SK-N-SH (cell line): ENCODE results near the gene CAPNS2. TPM values are rescaled to one million over a fixed set of nuclear protein-coding genes. Genes with fewer than 3 reads are reported as not detected.

ENCODE experiments used
- CTCF ChIA-PET: fragments of 300-600, 350-600 bp; formaldehyde crosslinking; extraction: SDS; loops from one replicate; lab custom pipeline; 2021; lab: Yijun Ruan, JAX
- POLR2A ChIA-PET: fragments of 350-600 bp; sonication (Branson Sonifier 250); formaldehyde crosslinking; extraction: SDS; loops from one replicate; lab custom pipeline; 2020; ENCODE audit warnings: antibody characterized with exemption, inconsistent platforms; lab: Yijun Ruan, JAX
- DNase-seq: peaks from one replicate; pipeline ENCODE4 v3.0.0; 2012
- H2AFZ ChIP-seq: fragments of 200-600 bp; sonication (generic); 2 replicates; pipeline ENCODE4 v1.8.1; 2016; ENCODE audit warnings: antibody characterized with exemption, mild to moderate bottlenecking, low read depth
- H3F3A ChIP-seq: fragments of 200-600 bp; sonication (generic); replicated peaks from 2 replicates; pipeline ENCODE3; 2016; ENCODE audit warnings: antibody characterized with exemption, mild to moderate bottlenecking; ENCODE audit not compliant: insufficient read depth
- H3K27ac ChIP-seq, 2 experiments: fragments of 200-500 bp in 1 of 2; fragments of 200-600 bp in 1 of 2; sonication (Bioruptor generic) in 1 of 2; sonication (generic), shearing (Covaris generic) in 1 of 2; 2 replicates each; pipeline versions ENCODE4 v1.5.1 to v1.6.1; 2014 to 2016; ENCODE audit warnings: low read depth in 2 of 2, inconsistent platforms in 1 of 2, low read length in 1 of 2, mild to moderate bottlenecking in 1 of 2, mixed read lengths in 1 of 2
- H3K27me3 ChIP-seq: fragments of 200-600 bp; sonication (generic), shearing (Covaris generic); 2 replicates; pipeline ENCODE4 v1.6.1; 2016; ENCODE audit warnings: mixed run types; ENCODE audit not compliant: insufficient read depth
- H3K36me3 ChIP-seq, 2 experiments: fragments of 200-500 bp in 1 of 2; fragments of 200-600 bp in 1 of 2; sonication (Bioruptor generic) in 1 of 2; sonication (generic) in 1 of 2; replicated peaks in 1 of 2; 2 replicates each; pipeline versions ENCODE3 to v1.5.1; 2014 to 2016; ENCODE audit warnings: low read length in 1 of 2, mild to moderate bottlenecking in 1 of 2; ENCODE audit not compliant: insufficient read depth in 2 of 2, control insufficient read depth in 1 of 2
- H3K4me1 ChIP-seq, 2 experiments: fragments of 200-500 bp in 1 of 2; fragments of 200-600 bp in 1 of 2; sonication (Bioruptor generic) in 1 of 2; sonication (generic), shearing (Covaris generic) in 1 of 2; 2 replicates each; pipeline versions ENCODE4 v1.5.1 to v1.6.1; 2014 to 2016; ENCODE audit warnings: low read depth in 1 of 2, low read length in 1 of 2, mixed run types in 1 of 2; ENCODE audit not compliant: insufficient read depth in 2 of 2, control insufficient read depth in 1 of 2
- H3K4me2 ChIP-seq: fragments of 200-600 bp; sonication (generic), shearing (Covaris generic); 2 replicates; pipeline ENCODE4 v1.6.1; 2017; ENCODE audit warnings: mixed run types
- H3K4me3 ChIP-seq, 2 experiments: fragments of 200-500 bp in 1 of 2; fragments of 200-600 bp in 1 of 2; sonication (Bioruptor generic) in 1 of 2; sonication (generic), shearing (Covaris generic) in 1 of 2; 2 replicates each; pipeline versions ENCODE4 v1.5.1 to v1.8.1; 2014 to 2016; ENCODE audit warnings: low read depth in 2 of 2, inconsistent platforms in 1 of 2, low read length in 1 of 2, mild to moderate bottlenecking in 1 of 2, mixed read lengths in 1 of 2, moderate library complexity in 1 of 2
- H3K79me2 ChIP-seq: fragments of 200-600 bp; sonication (generic); 2 replicates; pipeline ENCODE4 v1.8.1; 2017; ENCODE audit warnings: mild to moderate bottlenecking; ENCODE audit not compliant: insufficient read depth
- H3K9ac ChIP-seq: fragments of 200-600 bp; sonication (generic); 2 replicates; pipeline ENCODE4 v1.6.1; 2017; ENCODE audit warnings: mixed run types
- H3K9me2 ChIP-seq: fragments of 200-600 bp; sonication (generic); 2 replicates; pipeline ENCODE4 v1.6.1; 2017; ENCODE audit warnings: mixed run types
- H3K9me3 ChIP-seq: fragments of 200-600 bp; sonication (generic); 2 replicates; pipeline ENCODE4 v1.6.1; 2017; ENCODE audit warnings: mixed run types, mild to moderate bottlenecking, moderate library complexity
- H4K20me1 ChIP-seq: fragments of 200-600 bp; sonication (generic); 2 replicates; pipeline ENCODE4 v1.6.1; 2017; ENCODE audit warnings: mild to moderate bottlenecking, mixed run types; ENCODE audit not compliant: insufficient read depth
- CHD2 ChIP-seq: fragments of 150-350 bp; IDR thresholded peaks from 2 replicates; pipeline ENCODE4 v1.6.1; 2018; ENCODE audit warnings: low read length; ENCODE audit not compliant: partially characterized antibody
- EZH2phosphoT487 ChIP-seq: fragments of 200-600 bp; sonication (generic); IDR thresholded peaks from 2 replicates; pipeline ENCODE4 v1.6.1; 2017; ENCODE audit warnings: low read depth, mixed run types, mild to moderate bottlenecking, antibody characterized with exemption, moderate library complexity, borderline replicate concordance
- FOSL2 ChIP-seq: IDR thresholded peaks from 2 replicates; pipeline ENCODE4 v1.4.0; 2012; ENCODE audit warnings: low read depth, mild to moderate bottlenecking, moderate library complexity, borderline replicate concordance
- FOXJ3 ChIP-seq: sonication (generic); formaldehyde crosslinking; IDR thresholded peaks from 2 replicates; pipeline ENCODE4 v1.5.1; 2020; ENCODE audit warnings: mild to moderate bottlenecking, missing genetic modification reagents
- FOXM1 ChIP-seq: IDR thresholded peaks from 2 replicates; pipeline ENCODE4 v1.4.0; 2012; ENCODE audit warnings: low read depth, mild to moderate bottlenecking
- GATA2 ChIP-seq: sonication (generic); formaldehyde crosslinking; IDR thresholded peaks from 2 replicates; pipeline ENCODE4 v1.5.0; 2020; ENCODE audit warnings: mild to moderate bottlenecking, missing genetic modification reagents
- JUND ChIP-seq: IDR thresholded peaks from 2 replicates; pipeline ENCODE4 v1.4.0; 2012
- MEF2A ChIP-seq: IDR thresholded peaks from 2 replicates; pipeline ENCODE4 v1.4.0; 2012; ENCODE audit warnings: low read depth, borderline replicate concordance
- RAD21 ChIP-seq: IDR thresholded peaks from 2 replicates; pipeline ENCODE4 v1.6.1; 2012; ENCODE audit warnings: mild to moderate bottlenecking, low read length
- RFX5 ChIP-seq: IDR thresholded peaks from 2 replicates; pipeline ENCODE4 v1.6.1; 2012; ENCODE audit warnings: mild to moderate bottlenecking, improper control_type of control experiment, low read length
- RXRA ChIP-seq: IDR thresholded peaks from 2 replicates; pipeline ENCODE4 v1.4.0; 2012; ENCODE audit warnings: low read depth, mild to moderate bottlenecking, borderline replicate concordance
- YY1 ChIP-seq: IDR thresholded peaks from 2 replicates; pipeline ENCODE4 v1.4.0; 2012; ENCODE audit warnings: low read depth, mild to moderate bottlenecking
- WGBS: methylation state at CpG from one replicate; pipeline ENCODE4 v1.1.6; 2017; ENCODE audit warnings: low lambda C conversion rate; 5-methylcytosine and 5-hydroxymethylcytosine counted together
- polyA plus RNA-seq, 3 experiments: library from polyadenylated mRNA; depleted of rRNA; stranded (reverse); fragments of >200 nt; gene quantifications; 2 replicates each; pipeline ENCODE4 v1.2.3, GENCODE V29; 2012
- TF ChIP-seq, protein P1 (sequence below): IDR thresholded peaks from 2 replicates; pipeline ENCODE4 v1.6.1; 2012; ENCODE audit warnings: mild to moderate bottlenecking, low read depth, low read length, moderate library complexity
- TF ChIP-seq, protein P2 (sequence below): fragments of 150-350 bp; IDR thresholded peaks from 2 replicates; pipeline ENCODE4 v1.6.1; 2017; ENCODE audit warnings: antibody characterized with exemption, low read length, low read depth, borderline replicate concordance
- TF ChIP-seq, protein P3 (sequence below): fragments of 150-350 bp; IDR thresholded peaks from 2 replicates; pipeline ENCODE4 v1.6.1; 2016; ENCODE audit warnings: mild to moderate bottlenecking, low read depth, low read length
- TF ChIP-seq, protein P4 (sequence below): IDR thresholded peaks from 2 replicates; pipeline ENCODE4 v1.4.0; 2012; ENCODE audit warnings: low read depth
- TF ChIP-seq, protein P5 (sequence below): fragments of 200-600 bp; sonication (generic); IDR thresholded peaks from 2 replicates; pipeline ENCODE4 v1.6.1; 2017; ENCODE audit warnings: antibody characterized with exemption, mild to moderate bottlenecking, moderate library complexity
- TF ChIP-seq, protein P6 (sequence below): IDR thresholded peaks from 2 replicates; pipeline ENCODE4 v1.4.0; 2012; ENCODE audit warnings: low read depth, borderline replicate concordance

CAPNS2 gene
- polyA plus RNA-seq, 1 of the 3 experiments (the other 2 are of a cell fraction): 0.13 TPM

DNA sequence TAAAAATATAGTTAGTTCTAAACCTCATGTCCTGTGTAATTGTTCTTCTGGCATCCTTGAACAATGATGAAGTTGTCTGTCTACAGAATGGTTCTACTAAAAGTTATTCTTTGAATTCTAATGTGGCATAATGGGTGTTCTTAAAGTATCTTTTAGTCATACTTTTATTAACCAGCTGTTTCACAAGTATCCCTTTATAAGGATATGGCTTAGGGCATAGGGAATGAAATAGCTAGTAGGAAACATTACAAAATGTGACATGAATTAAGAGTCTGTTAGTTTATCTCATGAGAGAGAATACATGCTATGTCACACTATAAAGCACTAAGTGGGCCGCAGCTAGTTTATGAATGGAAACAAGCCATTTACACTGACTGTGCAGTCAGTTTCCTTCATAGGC lies 26.3 kb upstream of the CAPNS2 start:
- no peak overlapping the region for H3K27ac ChIP-seq
- no peaks in the 10 kb centered on the region for H3K9me3 ChIP-seq
- no peaks in the 10 kb centered on the region for H3K9me2 ChIP-seq
- peaks cover 62 to 76% of the 10 kb centered on the region in 2 experiments for H3K36me3 ChIP-seq
- no peak overlapping the region for H3K4me2 ChIP-seq
- no peak overlapping the region for H2AFZ ChIP-seq
- 91% methylated on average over 1 of the region's 1 CpG for WGBS
- no peaks in the 10 kb centered on the region for H4K20me1 ChIP-seq
- H3K9ac ChIP-seq: no peak overlapping the region
- no peaks in the 10 kb centered on the region for H3K79me2 ChIP-seq
- TF ChIP-seq RAD21 (no peak), FOXM1 (no peak), RXRA (no peak), YY1 (no peak), CHD2 (no peak)
- TF ChIP-seq, protein P1, sequence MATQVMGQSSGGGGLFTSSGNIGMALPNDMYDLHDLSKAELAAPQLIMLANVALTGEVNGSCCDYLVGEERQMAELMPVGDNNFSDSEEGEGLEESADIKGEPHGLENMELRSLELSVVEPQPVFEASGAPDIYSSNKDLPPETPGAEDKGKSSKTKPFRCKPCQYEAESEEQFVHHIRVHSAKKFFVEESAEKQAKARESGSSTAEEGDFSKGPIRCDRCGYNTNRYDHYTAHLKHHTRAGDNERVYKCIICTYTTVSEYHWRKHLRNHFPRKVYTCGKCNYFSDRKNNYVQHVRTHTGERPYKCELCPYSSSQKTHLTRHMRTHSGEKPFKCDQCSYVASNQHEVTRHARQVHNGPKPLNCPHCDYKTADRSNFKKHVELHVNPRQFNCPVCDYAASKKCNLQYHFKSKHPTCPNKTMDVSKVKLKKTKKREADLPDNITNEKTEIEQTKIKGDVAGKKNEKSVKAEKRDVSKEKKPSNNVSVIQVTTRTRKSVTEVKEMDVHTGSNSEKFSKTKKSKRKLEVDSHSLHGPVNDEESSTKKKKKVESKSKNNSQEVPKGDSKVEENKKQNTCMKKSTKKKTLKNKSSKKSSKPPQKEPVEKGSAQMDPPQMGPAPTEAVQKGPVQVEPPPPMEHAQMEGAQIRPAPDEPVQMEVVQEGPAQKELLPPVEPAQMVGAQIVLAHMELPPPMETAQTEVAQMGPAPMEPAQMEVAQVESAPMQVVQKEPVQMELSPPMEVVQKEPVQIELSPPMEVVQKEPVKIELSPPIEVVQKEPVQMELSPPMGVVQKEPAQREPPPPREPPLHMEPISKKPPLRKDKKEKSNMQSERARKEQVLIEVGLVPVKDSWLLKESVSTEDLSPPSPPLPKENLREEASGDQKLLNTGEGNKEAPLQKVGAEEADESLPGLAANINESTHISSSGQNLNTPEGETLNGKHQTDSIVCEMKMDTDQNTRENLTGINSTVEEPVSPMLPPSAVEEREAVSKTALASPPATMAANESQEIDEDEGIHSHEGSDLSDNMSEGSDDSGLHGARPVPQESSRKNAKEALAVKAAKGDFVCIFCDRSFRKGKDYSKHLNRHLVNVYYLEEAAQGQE: no peak
- TF ChIP-seq, protein P2, sequence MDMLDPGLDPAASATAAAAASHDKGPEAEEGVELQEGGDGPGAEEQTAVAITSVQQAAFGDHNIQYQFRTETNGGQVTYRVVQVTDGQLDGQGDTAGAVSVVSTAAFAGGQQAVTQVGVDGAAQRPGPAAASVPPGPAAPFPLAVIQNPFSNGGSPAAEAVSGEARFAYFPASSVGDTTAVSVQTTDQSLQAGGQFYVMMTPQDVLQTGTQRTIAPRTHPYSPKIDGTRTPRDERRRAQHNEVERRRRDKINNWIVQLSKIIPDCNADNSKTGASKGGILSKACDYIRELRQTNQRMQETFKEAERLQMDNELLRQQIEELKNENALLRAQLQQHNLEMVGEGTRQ: no peak
- DNase-seq: no peak
- ChIA-PET POLR2A (no interaction called here), CTCF (interaction anchor here (0.6 to 8.9 kb wide), 2 partner anchors 76 to 301 kb away, joined by 3 to 115 read pairs; no protein-coding TSS in a partner anchor)
- peaks cover 30% of the 10 kb centered on the region for H3F3A ChIP-seq
- no peaks in the 10 kb centered on the region for H3K27me3 ChIP-seq
- H3K4me3 ChIP-seq: no peak overlapping the region
- peaks cover 9 to 18% of the 10 kb centered on the region in 2 experiments; a peak in 3 of 4 replicates for H3K4me1 ChIP-seq

DNA sequence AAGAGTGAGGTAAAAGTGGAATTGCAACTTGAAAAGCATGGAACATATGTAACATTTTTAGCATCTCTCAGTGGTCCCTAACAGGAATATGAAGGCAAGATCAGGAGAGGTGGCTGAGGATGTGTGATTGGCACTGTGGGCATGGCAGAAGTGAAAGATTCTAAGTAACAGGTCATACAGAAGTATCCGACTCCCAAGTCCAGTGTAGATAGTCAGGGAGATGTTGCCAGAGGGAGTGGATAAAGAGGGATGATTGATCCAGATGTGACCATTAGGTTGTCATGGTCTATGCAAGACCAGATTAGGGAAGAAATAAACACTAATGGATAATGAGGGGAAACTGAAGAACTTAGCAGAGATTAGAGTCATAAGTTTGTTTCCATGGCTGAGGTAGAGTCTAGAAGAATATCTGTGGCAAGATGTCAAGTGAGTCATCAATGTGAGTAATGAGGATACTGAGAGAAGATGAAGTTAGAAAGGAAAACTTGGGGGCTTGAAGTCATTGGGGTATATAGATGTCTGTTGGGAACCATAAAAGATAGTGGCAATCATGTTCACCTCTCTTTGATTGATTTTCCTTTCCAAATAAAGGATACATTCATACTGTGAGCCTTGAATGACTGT lies 23.9 kb upstream of the CAPNS2 start:
- no peaks in the 10 kb centered on the region for H3K27me3 ChIP-seq
- H3K4me1 ChIP-seq: peaks cover 9 to 15% of the 10 kb centered on the region in 2 experiments; a peak in 3 of 4 replicates
- DNase-seq: no peak
- H3K9me2 ChIP-seq: no peaks in the 10 kb centered on the region
- peaks cover 74 to 80% of the 10 kb centered on the region in 2 experiments for H3K36me3 ChIP-seq
- H4K20me1 ChIP-seq: no peaks in the 10 kb centered on the region
- peak overlapping the region; percentile 42; the same call in 1 of the 2 replicates for H3K4me2 ChIP-seq
- H3K79me2 ChIP-seq: no peaks in the 10 kb centered on the region
- no peak overlapping the region for H3K4me3 ChIP-seq
- no peak overlapping the region for H2AFZ ChIP-seq
- H3K9me3 ChIP-seq: no peaks in the 10 kb centered on the region
- no peak overlapping the region for H3K9ac ChIP-seq
- peak overlapping the region in 1 of 2 experiments; percentile 65; a peak in 3 of 4 replicates for H3K27ac ChIP-seq
- ChIA-PET CTCF (interaction anchor here (1.4 to 8.9 kb wide), 2 partner anchors 47 to 78 kb away, joined by 5 to 115 read pairs; no protein-coding TSS in a partner anchor), POLR2A (no interaction called here)
- 88% methylated on average over 1 of the region's 1 CpG for WGBS
- peaks cover 26% of the 10 kb centered on the region for H3F3A ChIP-seq
- TF ChIP-seq, protein P3, sequence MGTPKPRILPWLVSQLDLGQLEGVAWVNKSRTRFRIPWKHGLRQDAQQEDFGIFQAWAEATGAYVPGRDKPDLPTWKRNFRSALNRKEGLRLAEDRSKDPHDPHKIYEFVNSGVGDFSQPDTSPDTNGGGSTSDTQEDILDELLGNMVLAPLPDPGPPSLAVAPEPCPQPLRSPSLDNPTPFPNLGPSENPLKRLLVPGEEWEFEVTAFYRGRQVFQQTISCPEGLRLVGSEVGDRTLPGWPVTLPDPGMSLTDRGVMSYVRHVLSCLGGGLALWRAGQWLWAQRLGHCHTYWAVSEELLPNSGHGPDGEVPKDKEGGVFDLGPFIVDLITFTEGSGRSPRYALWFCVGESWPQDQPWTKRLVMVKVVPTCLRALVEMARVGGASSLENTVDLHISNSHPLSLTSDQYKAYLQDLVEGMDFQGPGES: no peak
- TF ChIP-seq, protein P4, sequence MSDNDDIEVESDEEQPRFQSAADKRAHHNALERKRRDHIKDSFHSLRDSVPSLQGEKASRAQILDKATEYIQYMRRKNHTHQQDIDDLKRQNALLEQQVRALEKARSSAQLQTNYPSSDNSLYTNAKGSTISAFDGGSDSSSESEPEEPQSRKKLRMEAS: no peak
- TF ChIP-seq JUND: peak; percentile 82
- TF ChIP-seq, protein P5, sequence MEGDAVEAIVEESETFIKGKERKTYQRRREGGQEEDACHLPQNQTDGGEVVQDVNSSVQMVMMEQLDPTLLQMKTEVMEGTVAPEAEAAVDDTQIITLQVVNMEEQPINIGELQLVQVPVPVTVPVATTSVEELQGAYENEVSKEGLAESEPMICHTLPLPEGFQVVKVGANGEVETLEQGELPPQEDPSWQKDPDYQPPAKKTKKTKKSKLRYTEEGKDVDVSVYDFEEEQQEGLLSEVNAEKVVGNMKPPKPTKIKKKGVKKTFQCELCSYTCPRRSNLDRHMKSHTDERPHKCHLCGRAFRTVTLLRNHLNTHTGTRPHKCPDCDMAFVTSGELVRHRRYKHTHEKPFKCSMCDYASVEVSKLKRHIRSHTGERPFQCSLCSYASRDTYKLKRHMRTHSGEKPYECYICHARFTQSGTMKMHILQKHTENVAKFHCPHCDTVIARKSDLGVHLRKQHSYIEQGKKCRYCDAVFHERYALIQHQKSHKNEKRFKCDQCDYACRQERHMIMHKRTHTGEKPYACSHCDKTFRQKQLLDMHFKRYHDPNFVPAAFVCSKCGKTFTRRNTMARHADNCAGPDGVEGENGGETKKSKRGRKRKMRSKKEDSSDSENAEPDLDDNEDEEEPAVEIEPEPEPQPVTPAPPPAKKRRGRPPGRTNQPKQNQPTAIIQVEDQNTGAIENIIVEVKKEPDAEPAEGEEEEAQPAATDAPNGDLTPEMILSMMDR: no peak
- TF ChIP-seq GATA2 (CRISPR knock-in tag): no peak
- TF ChIP-seq, protein P6, sequence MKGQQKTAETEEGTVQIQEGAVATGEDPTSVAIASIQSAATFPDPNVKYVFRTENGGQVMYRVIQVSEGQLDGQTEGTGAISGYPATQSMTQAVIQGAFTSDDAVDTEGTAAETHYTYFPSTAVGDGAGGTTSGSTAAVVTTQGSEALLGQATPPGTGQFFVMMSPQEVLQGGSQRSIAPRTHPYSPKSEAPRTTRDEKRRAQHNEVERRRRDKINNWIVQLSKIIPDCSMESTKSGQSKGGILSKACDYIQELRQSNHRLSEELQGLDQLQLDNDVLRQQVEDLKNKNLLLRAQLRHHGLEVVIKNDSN: no peak
- TF ChIP-seq MEF2A: no peak
- peak; percentile 85 for TF ChIP-seq FOSL2
- no peak for TF ChIP-seq CHD2
- TF ChIP-seq FOXJ3: no peak
- no peak for TF ChIP-seq RFX5
- no peak for TF ChIP-seq EZH2phosphoT487
